A549 (cell line): ENCODE measurements around the gene DPYSL3.

Source experiments
- BCL3 ChIP-seq: fragments of >200 bp; sonication (Bioruptor Twin); formaldehyde crosslinking; IDR thresholded peaks from 3 replicates; pipeline ENCODE4 v1.6.1; 2016
- CEBPB ChIP-seq, 2 experiments: fragments of >200 bp in 1 of 2; sonication (Bioruptor Twin) in 1 of 2; formaldehyde crosslinking in 1 of 2; IDR thresholded peaks; 2 replicates each; pipeline ENCODE4 v1.6.1; 2012 to 2016
- CTCF ChIP-seq: fragments of >200 bp; sonication (Bioruptor Twin); formaldehyde crosslinking; IDR thresholded peaks from 3 replicates; pipeline ENCODE4 v1.5.1; 2016
- EHMT2 ChIP-seq: fragments of 200-600 bp; sonication (generic); IDR thresholded peaks from 2 replicates; pipeline ENCODE4 v1.6.1; 2016; ENCODE audit warnings: antibody characterized with exemption, low read depth, mild to moderate bottlenecking, moderate library complexity
- EP300 ChIP-seq, 2 experiments: fragments of >200 bp; sonication (Bioruptor Twin); formaldehyde crosslinking; IDR thresholded peaks; 2 replicates in 1 of 2; 3 replicates in 1 of 2; pipeline ENCODE4 v1.6.1; 2016 to 2017
- JUNB ChIP-seq: fragments of >200 bp; sonication (Bioruptor Twin); formaldehyde crosslinking; IDR thresholded peaks from 2 replicates; pipeline ENCODE4 v1.6.1; 2016
- KDM1A ChIP-seq: fragments of 200-600 bp; sonication (generic); IDR thresholded peaks from 2 replicates; pipeline ENCODE4 v1.6.1; 2016; ENCODE audit warnings: low read depth, mild to moderate bottlenecking
- MAFK ChIP-seq: fragments of 450-650 bp; IDR thresholded peaks from 2 replicates; pipeline ENCODE4 v1.6.1; 2014; ENCODE audit not compliant: partially characterized antibody
- USF2 ChIP-seq: fragments of 450-650 bp; IDR thresholded peaks from 2 replicates; pipeline ENCODE4 v1.6.1; 2014; ENCODE audit warnings: antibody characterized with exemption
- TF ChIP-seq, protein P1 (sequence below): fragments of 150-350 bp; IDR thresholded peaks from 2 replicates; pipeline ENCODE4 v1.6.1; 2014; ENCODE audit warnings: low read depth, mild to moderate bottlenecking, low read length
- TF ChIP-seq, protein P2 (sequence below): fragments of 200-600 bp; sonication (generic); IDR thresholded peaks from 2 replicates; pipeline ENCODE4 v1.6.1; 2016; ENCODE audit warnings: antibody characterized with exemption, mild to moderate bottlenecking, moderate library complexity
- TF ChIP-seq, protein P3 (sequence below): fragments of >200 bp; sonication (Bioruptor Twin); formaldehyde crosslinking; IDR thresholded peaks from 2 replicates; pipeline ENCODE4 v1.6.1; 2016

DNA sequence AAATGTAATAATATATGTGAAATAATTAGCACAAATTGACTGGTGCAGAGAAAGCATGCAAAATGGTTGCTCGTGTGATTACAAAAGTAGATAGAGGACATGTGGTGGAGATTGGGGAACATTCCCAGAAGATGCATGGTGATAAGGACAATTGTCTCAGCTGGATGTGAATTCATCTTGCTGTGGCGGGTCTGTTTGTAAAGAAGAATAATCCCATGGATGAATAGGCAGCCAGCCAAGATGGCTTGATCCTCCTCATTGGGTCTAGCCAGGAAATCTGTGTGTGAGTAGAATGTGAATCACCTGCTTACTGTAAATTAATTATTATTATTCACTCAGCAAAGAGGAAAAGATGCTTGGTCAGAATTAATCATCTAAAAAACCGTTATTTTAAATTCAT lies 12.6 kb upstream of the DPYSL3 start:
- TF ChIP-seq JUNB = no peak
- TF ChIP-seq USF2 = no peak
- TF ChIP-seq, protein P1, sequence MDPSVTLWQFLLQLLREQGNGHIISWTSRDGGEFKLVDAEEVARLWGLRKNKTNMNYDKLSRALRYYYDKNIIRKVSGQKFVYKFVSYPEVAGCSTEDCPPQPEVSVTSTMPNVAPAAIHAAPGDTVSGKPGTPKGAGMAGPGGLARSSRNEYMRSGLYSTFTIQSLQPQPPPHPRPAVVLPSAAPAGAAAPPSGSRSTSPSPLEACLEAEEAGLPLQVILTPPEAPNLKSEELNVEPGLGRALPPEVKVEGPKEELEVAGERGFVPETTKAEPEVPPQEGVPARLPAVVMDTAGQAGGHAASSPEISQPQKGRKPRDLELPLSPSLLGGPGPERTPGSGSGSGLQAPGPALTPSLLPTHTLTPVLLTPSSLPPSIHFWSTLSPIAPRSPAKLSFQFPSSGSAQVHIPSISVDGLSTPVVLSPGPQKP = no peak
- TF ChIP-seq CTCF = no peak
- TF ChIP-seq CEBPB (IDR thresholded peaks at IDR 0.05) = no peak
- no peak for TF ChIP-seq MAFK
- TF ChIP-seq, protein P2, sequence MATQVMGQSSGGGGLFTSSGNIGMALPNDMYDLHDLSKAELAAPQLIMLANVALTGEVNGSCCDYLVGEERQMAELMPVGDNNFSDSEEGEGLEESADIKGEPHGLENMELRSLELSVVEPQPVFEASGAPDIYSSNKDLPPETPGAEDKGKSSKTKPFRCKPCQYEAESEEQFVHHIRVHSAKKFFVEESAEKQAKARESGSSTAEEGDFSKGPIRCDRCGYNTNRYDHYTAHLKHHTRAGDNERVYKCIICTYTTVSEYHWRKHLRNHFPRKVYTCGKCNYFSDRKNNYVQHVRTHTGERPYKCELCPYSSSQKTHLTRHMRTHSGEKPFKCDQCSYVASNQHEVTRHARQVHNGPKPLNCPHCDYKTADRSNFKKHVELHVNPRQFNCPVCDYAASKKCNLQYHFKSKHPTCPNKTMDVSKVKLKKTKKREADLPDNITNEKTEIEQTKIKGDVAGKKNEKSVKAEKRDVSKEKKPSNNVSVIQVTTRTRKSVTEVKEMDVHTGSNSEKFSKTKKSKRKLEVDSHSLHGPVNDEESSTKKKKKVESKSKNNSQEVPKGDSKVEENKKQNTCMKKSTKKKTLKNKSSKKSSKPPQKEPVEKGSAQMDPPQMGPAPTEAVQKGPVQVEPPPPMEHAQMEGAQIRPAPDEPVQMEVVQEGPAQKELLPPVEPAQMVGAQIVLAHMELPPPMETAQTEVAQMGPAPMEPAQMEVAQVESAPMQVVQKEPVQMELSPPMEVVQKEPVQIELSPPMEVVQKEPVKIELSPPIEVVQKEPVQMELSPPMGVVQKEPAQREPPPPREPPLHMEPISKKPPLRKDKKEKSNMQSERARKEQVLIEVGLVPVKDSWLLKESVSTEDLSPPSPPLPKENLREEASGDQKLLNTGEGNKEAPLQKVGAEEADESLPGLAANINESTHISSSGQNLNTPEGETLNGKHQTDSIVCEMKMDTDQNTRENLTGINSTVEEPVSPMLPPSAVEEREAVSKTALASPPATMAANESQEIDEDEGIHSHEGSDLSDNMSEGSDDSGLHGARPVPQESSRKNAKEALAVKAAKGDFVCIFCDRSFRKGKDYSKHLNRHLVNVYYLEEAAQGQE = no peak
- TF ChIP-seq, protein P3, sequence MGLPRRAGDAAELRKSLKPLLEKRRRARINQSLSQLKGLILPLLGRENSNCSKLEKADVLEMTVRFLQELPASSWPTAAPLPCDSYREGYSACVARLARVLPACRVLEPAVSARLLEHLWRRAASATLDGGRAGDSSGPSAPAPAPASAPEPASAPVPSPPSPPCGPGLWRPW = no peak
- no peak for TF ChIP-seq EHMT2
- no peak for TF ChIP-seq EP300 (IDR thresholded peaks at IDR 0.05)
- TF ChIP-seq KDM1A = no peak
- TF ChIP-seq BCL3 = no peak
